Kidney epithelial cell (primary cell): ENCODE results near the gene HEBP2. TPM values are rescaled to one million over a fixed set of nuclear protein-coding genes. Genes with fewer than 3 reads are reported as not detected.
A peak's percentile ranks its signal among the peaks of the same experiment; 100 is the strongest.

Experiments
- DNase-seq: peaks from one replicate; pipeline ENCODE4 v3.0.0-alpha.2; 2010; ENCODE audit warnings: low read depth
- H3K27me3 ChIP-seq: 2 replicates; pipeline ENCODE4 v1.6.0; 2011; ENCODE audit warnings: low read length; ENCODE audit not compliant: control insufficient read depth, insufficient read depth
- H3K36me3 ChIP-seq: 2 replicates; pipeline ENCODE4 v1.5.1; 2011; ENCODE audit warnings: low read length; ENCODE audit not compliant: control insufficient read depth, insufficient read depth
- H3K4me3 ChIP-seq: 2 replicates; pipeline ENCODE4 v1.5.1; 2011; ENCODE audit warnings: low read depth, mild to moderate bottlenecking, control low read depth, low read length
- CTCF ChIP-seq: IDR thresholded peaks from 2 replicates; pipeline ENCODE4 v1.5.1; 2011; ENCODE audit warnings: mild to moderate bottlenecking, moderate library complexity, low read length, control low read depth, inconsistent platforms; ENCODE audit not compliant: insufficient read depth, poor library complexity, severe bottlenecking
- total RNA-seq: library from RNA; depleted of rRNA; stranded (reverse); fragments of >200 nt; gene quantifications from 2 replicates; pipeline ENCODE4 v1.2.3, GENCODE V29; 2015

HEBP2 gene
- total RNA-seq, 1 donor from 2014 or later = 82.1 TPM

DNA sequence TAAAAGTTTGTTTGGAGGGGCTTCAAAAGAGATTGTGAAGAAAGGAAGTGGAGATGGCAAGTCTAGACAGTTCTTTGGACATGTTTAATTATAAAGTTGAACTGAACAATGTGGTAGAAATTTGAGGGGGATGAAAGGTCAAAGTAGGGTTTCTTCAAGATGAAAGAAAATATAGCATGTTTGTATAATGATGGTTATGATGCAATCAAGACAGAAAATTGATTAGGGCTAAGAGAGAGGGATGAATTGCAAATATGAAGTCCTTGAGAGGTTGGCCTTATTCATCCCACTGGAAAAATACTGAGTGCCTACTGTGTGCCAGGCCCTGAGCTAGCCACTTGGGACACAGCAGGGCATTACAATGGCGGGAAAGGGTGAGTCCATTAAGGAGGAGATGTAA lies 57.6 kb downstream of the HEBP2 start:
- no peak for DNase-seq
- no peak for TF ChIP-seq CTCF
- H3K36me3 ChIP-seq = no peaks in the 10 kb centered on the region
- H3K4me3 ChIP-seq = no peak overlapping the region
- no peaks in the 10 kb centered on the region for H3K27me3 ChIP-seq

GRCh38 chr6:138464085-138464484 lies 60.1 kb downstream of the HEBP2 start:
- no peak for TF ChIP-seq CTCF
- Histone ChIP-seq H3K36me3 (no peaks in the 10 kb centered on the region), H3K4me3 (no peak overlapping the region), H3K27me3 (no peaks in the 10 kb centered on the region)
- no peak for DNase-seq

DNA sequence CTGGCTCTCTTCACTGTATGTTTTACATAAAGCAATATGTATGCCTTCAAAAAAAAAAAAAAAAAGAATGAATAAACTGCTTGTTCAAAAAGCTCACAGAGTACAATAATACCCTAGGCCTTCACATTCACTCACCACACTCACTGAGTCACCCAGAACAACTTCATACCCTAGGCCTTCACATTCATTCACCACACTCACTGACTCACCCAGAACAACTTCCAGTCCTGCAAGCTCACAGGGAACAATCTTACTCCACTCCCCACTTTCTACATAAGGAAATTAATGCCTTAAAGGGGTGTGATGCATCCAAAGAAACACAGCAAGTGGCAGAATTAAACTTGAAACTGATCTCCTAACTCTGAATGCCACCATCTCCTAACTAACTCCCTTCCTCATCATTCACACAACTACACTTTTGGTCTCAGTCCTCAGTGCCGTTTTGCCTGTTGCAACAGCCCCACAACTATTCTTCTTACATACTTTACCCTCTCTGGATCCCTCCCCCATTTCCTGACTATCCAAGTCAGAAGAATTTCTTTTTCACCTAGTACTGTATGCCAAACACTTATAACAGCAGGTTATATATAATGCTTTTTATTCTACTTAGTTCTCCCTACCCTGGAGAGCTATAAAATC lies 61.1 kb downstream of the HEBP2 start:
- Histone ChIP-seq H3K4me3 (no peak overlapping the region), H3K36me3 (no peaks in the 10 kb centered on the region), H3K27me3 (no peaks in the 10 kb centered on the region)
- TF ChIP-seq CTCF = no peak
- DNase-seq = peak; percentile 97

- Histone ChIP-seq H3K4me3 (no peak overlapping the region), H3K27me3 (no peaks in the 10 kb centered on the region), H3K36me3 (no peaks in the 10 kb centered on the region)
- no peak for TF ChIP-seq CTCF
- no peak for DNase-seq
These were observed 63.9 kb downstream of the HEBP2 start for GRCh38 chr6:138467901-138468300.

DNA sequence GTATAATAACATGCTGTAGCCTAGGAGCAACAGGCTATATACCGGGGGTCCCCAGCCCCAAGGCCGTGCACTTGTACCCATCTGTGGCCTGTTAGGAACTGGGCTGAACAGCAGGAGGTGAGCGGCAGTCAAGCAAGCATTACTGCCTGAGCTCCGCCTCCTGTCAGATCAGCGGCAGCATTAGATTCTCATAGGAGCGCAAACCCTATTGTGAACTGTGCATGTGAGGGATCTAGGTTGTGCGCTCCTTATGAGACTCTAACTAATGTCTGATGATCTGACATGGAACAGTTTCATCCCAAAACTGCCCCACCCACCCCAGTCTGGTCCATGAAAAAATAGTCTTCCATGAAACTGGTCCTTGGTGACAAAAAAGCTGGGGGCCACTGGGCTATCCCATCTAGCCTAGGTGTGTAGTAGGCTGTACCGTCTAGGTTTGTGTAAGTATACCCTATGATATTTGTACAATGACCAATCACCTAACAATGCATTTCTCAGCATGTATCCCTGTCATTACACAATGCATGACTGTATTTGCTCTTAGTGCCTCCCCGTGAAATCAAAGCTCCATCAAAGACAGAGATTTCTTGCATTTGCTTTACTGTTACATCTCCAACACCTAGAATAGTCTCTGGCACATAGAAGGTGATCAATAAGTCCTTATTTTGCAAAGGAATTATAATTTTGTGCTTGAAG lies 64.4 kb downstream of the HEBP2 start:
- no peak for DNase-seq
- Histone ChIP-seq H3K36me3 (no peaks in the 10 kb centered on the region), H3K4me3 (no peak overlapping the region), H3K27me3 (no peaks in the 10 kb centered on the region)
- TF ChIP-seq CTCF = no peak

Other genes starting within 250 kb of the HEBP2 start
- gene ARFGEF3, start 242.3 kb upstream of the HEBP2 start, total RNA-seq = 11.1 and 13.4 TPM in 2 replicates
- not detected in 2 replicates for gene PBOV1, start 185.7 kb upstream of the HEBP2 start, total RNA-seq
- gene SMIM28, start 26.3 kb upstream of the HEBP2 start, total RNA-seq = not detected in 2 replicates
- gene NHSL1, start 95.3 kb downstream of the HEBP2 start, total RNA-seq = 11.5 and 19.8 TPM in 2 replicates